HL-60 (cell line): Measurements from ENCODE around the gene CCDC192.

Source experiments
- DNase-seq, 2 experiments: peaks; one replicate each; pipeline ENCODE4 v3.0.0-alpha.2; 2010 to 2020; ENCODE audit warnings: low read depth in 1 of 2, low spot score in 1 of 2
- H3K27ac ChIP-seq: fragments of 250-450 bp; sonication (Bioruptor Pico); replicated peaks from 2 replicates; pipeline ENCODE4 v1.5.1; 2020; ENCODE audit warnings: mild to moderate bottlenecking, moderate library complexity
- H3K27me3 ChIP-seq: fragments of 250-450 bp; sonication (Bioruptor Pico); 2 replicates; pipeline ENCODE4 v1.5.1; 2021; ENCODE audit warnings: mild to moderate bottlenecking, moderate library complexity; ENCODE audit not compliant: insufficient read depth, poor library complexity, severe bottlenecking
- H3K4me3 ChIP-seq: replicated peaks from 2 replicates; pipeline ENCODE4 v1.5.1; 2011; ENCODE audit warnings: mild to moderate bottlenecking, control low read depth, low read length; ENCODE audit not compliant: insufficient read depth
- CTCF ChIP-seq: IDR thresholded peaks from one replicate; pipeline ENCODE4 v1.5.1; 2011; ENCODE audit warnings: low read length, control low read depth, inconsistent platforms; ENCODE audit not compliant: insufficient read depth
- GABPA ChIP-seq: IDR thresholded peaks from 2 replicates; pipeline ENCODE4 v1.6.1; 2012; ENCODE audit warnings: low read depth
- POLR2AphosphoS5 ChIP-seq: IDR thresholded peaks from 2 replicates; pipeline ENCODE4 v1.6.1; 2012; ENCODE audit warnings: low read depth
- SPI1 ChIP-seq: IDR thresholded peaks from 2 replicates; pipeline ENCODE4 v1.6.1; 2012; ENCODE audit warnings: low read depth, mild to moderate bottlenecking, borderline replicate concordance
- TF ChIP-seq, protein P1 (sequence below): IDR thresholded peaks from 2 replicates; pipeline ENCODE4 v1.6.1; 2012; ENCODE audit warnings: low read depth; ENCODE audit not compliant: insufficient replicate concordance

The CCDC192 gene

DNA sequence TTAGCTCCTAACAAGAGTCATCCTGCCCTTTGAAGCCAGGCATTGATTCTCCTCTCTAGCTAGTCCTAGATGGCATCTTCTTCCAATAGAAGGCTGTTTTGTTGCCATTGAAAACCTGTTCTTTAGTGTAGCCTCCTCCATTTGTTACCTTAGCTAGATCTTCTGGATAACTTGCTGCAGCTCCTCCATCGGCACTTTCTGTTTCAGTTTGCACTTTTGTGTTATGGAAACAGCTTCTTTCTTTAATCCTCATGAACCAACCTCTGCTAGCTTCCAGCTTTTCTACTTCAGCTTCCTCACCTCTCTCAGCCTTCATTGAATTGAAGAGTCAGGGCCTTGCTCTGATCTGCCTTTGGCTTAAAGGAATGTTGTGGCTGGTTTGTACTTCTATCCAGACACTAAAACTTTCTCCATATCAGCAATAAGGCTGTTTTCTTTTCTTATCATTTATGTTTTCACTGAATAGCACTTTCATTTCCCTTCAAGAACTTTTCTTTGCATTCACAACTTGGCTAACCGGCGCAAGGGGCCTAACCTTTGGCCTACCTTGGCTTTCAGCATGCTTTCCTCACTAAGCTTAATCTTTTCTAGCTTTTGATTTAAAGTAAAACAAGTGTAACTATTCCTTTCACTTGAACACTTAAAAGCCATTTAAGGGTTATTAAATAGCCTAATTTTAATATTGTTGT is 213.8 kb downstream of the CCDC192 start:
- H3K27ac ChIP-seq: no peak overlapping the region
- no peak for DNase-seq
- no peak for TF ChIP-seq POLR2AphosphoS5
- no peak for TF ChIP-seq CTCF
- TF ChIP-seq, protein P1, sequence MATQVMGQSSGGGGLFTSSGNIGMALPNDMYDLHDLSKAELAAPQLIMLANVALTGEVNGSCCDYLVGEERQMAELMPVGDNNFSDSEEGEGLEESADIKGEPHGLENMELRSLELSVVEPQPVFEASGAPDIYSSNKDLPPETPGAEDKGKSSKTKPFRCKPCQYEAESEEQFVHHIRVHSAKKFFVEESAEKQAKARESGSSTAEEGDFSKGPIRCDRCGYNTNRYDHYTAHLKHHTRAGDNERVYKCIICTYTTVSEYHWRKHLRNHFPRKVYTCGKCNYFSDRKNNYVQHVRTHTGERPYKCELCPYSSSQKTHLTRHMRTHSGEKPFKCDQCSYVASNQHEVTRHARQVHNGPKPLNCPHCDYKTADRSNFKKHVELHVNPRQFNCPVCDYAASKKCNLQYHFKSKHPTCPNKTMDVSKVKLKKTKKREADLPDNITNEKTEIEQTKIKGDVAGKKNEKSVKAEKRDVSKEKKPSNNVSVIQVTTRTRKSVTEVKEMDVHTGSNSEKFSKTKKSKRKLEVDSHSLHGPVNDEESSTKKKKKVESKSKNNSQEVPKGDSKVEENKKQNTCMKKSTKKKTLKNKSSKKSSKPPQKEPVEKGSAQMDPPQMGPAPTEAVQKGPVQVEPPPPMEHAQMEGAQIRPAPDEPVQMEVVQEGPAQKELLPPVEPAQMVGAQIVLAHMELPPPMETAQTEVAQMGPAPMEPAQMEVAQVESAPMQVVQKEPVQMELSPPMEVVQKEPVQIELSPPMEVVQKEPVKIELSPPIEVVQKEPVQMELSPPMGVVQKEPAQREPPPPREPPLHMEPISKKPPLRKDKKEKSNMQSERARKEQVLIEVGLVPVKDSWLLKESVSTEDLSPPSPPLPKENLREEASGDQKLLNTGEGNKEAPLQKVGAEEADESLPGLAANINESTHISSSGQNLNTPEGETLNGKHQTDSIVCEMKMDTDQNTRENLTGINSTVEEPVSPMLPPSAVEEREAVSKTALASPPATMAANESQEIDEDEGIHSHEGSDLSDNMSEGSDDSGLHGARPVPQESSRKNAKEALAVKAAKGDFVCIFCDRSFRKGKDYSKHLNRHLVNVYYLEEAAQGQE: no peak
- no peak for TF ChIP-seq GABPA
- TF ChIP-seq SPI1: no peak
- H3K27me3 ChIP-seq: no peaks in the 10 kb centered on the region
- no peak overlapping the region for H3K4me3 ChIP-seq

GRCh38 chr5:127919006-127919796 is 216.0 kb downstream of the CCDC192 start:
- Histone ChIP-seq H3K27ac (no peak overlapping the region), H3K4me3 (no peak overlapping the region), H3K27me3 (no peaks in the 10 kb centered on the region)
- TF ChIP-seq POLR2AphosphoS5 (no peak), CTCF (no peak)
- DNase-seq: no peak

- no peak overlapping the region for H3K27ac ChIP-seq
- no peak overlapping the region for H3K4me3 ChIP-seq
- no peak for DNase-seq
- H3K27me3 ChIP-seq: no peaks in the 10 kb centered on the region
- TF ChIP-seq CTCF: no peak
- TF ChIP-seq, protein P1: no peak
- no peak for TF ChIP-seq GABPA
- TF ChIP-seq SPI1: no peak
- TF ChIP-seq POLR2AphosphoS5: no peak
These were observed 216.6 kb downstream of the CCDC192 start for GRCh38 chr5:127919818-127920217.

- no peak for DNase-seq
- TF ChIP-seq, protein P1: no peak
- no peak for TF ChIP-seq POLR2AphosphoS5
- TF ChIP-seq GABPA: no peak
- no peak for TF ChIP-seq CTCF
- no peak for TF ChIP-seq SPI1
- H3K27me3 ChIP-seq: no peaks in the 10 kb centered on the region
These were observed 217.7 kb downstream of the CCDC192 start for GRCh38 chr5:127920936-127921335.

More at GRCh38 chr5:127920936-127921335, 217.7 kb downstream of the CCDC192 start:
- no peak overlapping the region for H3K27ac ChIP-seq
- no peak overlapping the region for H3K4me3 ChIP-seq
